COR-L47 (cell line): Measurements from ENCODE around the gene PIK3C3.
"Not testable (repeated sequence)": the region's sequence is repeated elsewhere in the genome, so short reads cannot be mapped to it uniquely, and the experiment has no call there.

ENCODE experiments used
- DNase-seq: peaks from one replicate; lab custom pipeline; 2025; lab: John Stamatoyannopoulos, UW

Gene PIK3C3

GRCh38 chr18:42072407-42072806 is 117.4 kb downstream of the PIK3C3 start:
- no peak for DNase-seq

DNA sequence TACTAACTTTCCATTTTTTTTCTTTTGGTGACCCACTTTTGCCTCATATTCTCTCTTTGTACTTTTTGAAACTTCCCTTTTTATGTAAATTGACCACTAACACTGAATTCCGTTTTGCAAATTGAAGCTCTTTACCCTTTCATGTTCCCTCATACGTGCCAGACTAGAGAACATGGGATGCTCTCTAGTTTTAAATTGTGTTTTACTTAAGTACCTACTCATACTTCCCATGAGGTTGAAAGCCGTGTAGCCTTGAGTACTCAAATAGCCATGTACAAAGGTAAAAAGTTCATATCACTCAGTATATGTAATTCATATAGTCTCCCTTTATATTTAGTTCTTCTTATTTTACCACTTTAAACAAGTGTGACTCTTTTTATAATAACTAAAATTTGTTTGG is 119.7 kb downstream of the PIK3C3 start:
- no peak for DNase-seq

- no peak for DNase-seq
Observed at GRCh38 chr18:42078711-42079110, 123.7 kb downstream of the PIK3C3 start.

DNA sequence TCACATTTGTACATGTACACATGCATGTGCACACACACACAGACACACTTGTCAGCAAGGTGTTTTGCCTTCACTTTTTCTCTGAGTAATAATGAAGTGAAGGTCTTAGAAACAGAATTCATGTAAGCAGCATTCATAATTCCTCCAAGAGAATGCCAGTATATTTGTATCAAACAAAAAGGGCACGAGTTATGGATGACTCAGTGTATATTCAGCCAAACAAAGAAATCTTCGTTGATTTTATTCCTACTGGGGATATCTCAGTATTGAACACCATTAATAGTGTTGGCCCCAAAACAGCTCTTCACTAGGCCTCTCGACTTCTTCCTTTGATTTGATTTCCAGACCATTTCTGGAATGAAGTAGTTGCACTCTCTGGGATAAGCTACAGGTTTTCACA is 125.3 kb downstream of the PIK3C3 start:
- DNase-seq: no peak

GRCh38 chr18:42082415-42083234 is 127.6 kb downstream of the PIK3C3 start:
- no peak for DNase-seq

GRCh38 chr18:42086288-42086687 is 131.3 kb downstream of the PIK3C3 start:
- no peak for DNase-seq

- DNase-seq: no peak
Observed at GRCh38 chr18:42087235-42087634, 132.2 kb downstream of the PIK3C3 start.

DNA sequence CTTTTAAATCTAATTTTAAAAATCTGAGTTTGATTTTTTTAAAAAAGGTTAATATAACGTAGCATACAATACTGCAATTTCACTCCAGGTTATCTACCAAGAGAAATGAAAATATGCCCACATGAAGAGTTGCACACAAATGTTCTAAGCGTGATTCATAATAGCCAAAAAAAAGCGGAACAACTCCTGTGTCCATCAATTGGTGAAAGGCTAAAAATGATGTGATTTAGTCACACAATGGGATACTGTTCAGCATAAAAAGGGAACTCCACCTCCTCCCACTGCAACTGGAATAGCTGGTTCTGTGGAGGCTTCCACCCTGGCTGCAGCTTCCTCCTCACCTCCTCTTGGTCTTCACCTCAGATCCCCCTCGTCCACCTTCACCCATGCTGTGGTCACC is 132.8 kb downstream of the PIK3C3 start:
- no peak for DNase-seq

DNA sequence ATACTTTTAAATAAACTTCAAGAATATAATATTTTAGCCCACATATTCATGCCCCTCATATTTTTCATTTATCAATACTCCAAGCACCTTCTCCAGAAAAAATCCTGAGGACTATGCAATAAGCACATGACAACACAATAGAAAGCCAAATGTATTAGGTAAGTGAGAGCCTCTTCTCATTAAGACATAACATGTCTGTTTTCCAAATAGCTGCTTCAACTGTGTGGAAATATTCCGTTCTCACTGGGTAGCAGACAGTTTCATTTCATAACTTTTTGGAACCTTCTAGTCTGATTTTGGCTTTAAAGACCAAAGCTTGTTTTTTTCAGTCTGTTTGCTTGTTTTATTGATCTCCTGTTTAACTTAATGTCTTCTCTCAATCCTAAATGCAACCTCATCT is 137.8 kb downstream of the PIK3C3 start:
- no peak for DNase-seq

DNA sequence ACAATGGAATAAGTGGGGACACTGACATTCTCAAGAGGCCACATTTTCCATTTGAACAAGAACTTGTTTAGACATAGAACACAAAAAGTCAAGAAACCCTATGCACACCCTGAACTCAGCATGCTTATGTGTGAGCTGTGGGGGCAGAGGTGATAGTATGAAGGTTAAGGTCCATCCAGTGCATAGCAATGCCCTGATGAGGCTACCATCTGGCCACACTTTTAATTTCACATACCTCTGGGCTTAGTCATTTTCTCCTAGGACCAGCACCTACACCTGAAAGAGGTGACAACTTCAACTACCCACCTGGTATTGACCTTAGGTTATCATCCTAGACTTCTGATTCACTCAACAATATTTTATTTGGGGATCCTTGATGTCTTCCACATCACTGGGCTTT is 139.8 kb downstream of the PIK3C3 start:
- DNase-seq: no peak

DNA sequence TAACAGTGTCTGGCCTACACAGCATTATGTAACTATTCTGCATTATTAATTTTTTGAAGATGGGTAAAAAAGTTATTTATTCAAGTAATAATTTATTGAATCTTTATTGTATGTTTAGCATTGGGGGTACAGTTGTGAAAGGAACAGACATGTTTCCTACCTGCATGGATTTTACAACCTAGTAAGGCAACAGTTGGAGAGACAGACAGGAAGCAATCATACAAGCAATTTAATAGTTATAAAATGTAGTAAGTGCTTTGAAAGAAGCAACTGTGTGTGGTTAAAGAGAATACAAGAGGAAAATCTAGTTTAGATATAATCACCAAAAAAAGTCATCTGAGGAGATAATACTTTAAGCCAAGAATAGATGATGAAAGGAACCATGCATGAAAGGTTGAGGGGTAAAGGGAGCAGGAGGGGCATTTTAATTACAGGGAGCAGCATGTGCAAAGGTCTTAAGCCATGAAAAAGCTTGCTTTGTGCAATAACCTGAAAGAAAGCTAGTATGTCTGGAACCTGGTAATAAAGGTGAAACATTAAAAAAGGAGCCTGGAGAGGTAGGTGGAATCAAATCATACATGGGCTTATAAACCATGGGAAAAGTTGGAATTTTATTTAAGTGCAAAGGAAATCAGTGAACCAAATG is 140.8 kb downstream of the PIK3C3 start:
- no peak for DNase-seq

DNA sequence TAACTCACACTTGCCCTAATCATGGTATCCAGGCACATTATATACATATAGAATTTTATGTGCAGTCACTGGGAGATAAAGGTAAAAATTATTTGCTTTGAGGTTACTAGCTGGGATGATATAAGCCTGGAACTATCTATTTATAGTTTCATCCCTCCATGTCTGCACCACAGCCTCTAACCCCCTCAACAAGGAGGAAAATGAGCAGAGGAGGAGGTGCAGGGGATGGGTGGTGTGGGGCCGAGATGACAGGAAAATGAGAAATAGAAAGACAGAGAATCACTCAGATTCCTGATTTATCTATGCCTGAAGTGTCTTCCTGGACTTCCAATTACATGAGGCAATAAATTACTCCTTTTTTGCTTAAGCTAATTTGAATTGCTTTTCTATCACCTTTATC is 145.2 kb downstream of the PIK3C3 start:
- DNase-seq: no peak

DNA sequence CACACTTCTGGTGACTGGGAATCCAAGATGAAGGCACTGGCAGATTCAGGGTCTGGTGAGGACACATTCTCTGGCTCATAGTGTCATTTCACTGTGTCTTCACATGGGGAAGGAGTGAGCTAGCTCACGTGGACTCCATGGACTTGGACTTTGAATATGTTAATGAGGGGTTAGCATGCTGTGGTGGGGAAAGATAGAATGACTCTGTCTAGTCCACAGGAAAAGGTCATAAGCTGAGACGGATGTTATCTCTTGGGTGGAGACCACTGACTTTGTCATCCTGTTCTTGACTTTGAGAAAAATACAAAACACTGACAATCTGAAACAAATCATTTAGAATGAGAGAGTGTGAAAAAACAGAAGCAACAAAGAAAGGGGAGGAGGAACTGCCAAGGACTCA is 145.9 kb downstream of the PIK3C3 start:
- DNase-seq: no peak

DNA sequence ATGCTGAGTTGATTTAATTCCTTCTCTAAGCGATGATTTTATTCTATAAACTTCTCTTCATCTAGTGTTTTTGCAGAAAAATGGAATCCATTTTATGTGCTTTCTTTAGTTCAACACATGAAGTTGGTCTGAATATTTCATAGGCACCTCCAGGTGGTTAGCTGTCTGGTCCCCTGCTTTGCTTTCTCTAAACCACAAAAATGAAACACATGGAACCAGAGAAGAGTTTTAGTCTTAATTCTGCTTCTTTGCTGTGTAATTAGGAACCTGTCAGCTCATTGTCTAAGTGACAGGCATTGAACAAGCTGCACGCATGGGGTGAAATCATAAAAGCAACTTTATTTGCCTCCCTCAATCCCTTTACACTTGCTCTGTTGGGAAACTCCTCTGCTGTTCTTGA is 150.4 kb downstream of the PIK3C3 start:
- DNase-seq: no peak

- no peak for DNase-seq
Observed at GRCh38 chr18:42106784-42107183, 151.8 kb downstream of the PIK3C3 start.

DNA sequence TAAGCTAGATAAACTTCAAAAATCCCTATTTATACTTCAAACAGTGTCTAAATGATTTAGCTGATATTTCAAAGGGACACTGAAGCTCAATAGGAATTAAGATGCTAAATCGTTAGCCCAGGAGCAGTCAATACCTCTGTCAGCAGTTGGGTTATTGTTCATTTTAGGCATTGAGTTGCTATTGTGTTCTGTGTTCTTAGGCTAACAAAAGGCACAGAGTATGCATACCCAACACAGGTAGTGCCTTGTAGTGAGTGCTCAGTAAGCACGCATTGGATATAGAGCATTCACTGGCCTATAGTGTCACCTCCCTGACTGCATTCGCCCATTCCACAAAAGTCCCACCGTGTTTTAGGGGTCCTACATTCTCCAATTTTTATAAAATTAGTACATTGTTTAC is 152.3 kb downstream of the PIK3C3 start:
- no peak for DNase-seq

- no peak for DNase-seq
Observed at GRCh38 chr18:42107691-42108450, 152.8 kb downstream of the PIK3C3 start.

DNA sequence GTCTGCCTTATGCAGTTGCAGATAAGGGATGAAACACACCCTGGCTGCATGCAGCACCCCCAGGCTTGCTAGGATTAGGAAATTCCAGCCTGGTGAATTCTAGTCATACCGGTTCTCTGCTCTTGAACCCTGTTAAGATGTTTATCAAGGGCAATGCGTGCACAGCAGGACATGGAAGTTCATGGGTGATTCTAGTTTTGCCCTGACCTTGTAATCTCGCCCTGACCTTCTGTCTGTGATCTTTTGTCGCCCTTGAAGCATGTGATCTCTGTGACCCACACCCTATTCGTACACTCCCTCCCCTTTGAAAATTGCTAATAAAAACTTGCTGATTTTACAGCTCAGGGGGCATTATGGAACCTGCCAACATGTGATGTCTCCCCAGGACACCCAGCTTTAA is 157.1 kb downstream of the PIK3C3 start:
- DNase-seq: not testable (repeated sequence)

GRCh38 chr18:42112657-42113420 is 157.8 kb downstream of the PIK3C3 start:
- DNase-seq: no peak

GRCh38 chr18:42113529-42114191 is 158.6 kb downstream of the PIK3C3 start:
- no peak for DNase-seq

DNA sequence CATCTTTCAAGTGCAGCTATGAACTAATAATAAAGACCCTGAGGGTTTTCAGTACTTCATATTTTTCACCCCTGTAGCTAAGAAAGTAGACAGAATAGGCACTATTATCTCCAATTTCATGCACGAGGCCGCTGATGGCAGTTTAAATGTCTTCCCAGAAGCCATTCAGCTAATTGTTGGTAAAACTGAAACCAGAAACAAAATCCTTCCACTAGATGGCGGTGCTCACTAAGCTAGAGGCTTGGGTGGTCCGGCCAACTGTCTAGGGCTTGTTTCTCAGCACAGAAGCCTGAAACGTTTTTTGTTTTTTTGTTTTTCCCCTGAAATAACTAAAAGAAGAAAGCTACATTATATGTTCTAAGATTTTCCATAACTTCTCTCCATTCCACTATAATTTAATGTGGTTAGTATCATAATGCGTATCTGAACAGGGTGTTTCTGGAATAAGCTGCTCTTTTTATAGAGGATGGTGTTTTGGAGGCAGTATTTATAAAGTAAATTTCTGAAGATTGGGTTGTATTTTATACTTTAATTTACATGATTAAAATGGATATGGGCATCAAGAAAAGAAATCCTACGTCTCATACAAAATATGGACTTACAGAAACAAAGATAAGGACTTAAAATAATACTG is 159.4 kb downstream of the PIK3C3 start:
- peak; percentile 87 for DNase-seq
